ENCODE data around the gene SLC66A1.

Gene SLC66A1

GRCh38 chr1:19345391-19345790 lies 33.3 kb downstream of the SLC66A1 start:
- Histone ChIP-seq H3K27me3 (ENCODE audit: insufficient read depth, low read depth, severe bottlenecking) (no peaks in the 10 kb centered on the region), H3K4me3 (ENCODE audit: low read depth, low read length) (no peak overlapping the region), H3K9me3 (ENCODE audit: severe bottlenecking) (no peaks in the 10 kb centered on the region), H3K27ac (no peak overlapping the region; the same call in 1 of the 2 replicates), H3K36me3 (peaks cover 24% of the 10 kb centered on the region)
- DNase-seq, result no peak
- TF ChIP-seq CTCF (IDR thresholded peaks at IDR 0.05; ENCODE audit: low read depth, low read length), result no peak

- peaks cover 18% of the 10 kb centered on the region for H3K36me3 ChIP-seq
- H3K27ac ChIP-seq, result no peak overlapping the region
- H3K4me3 ChIP-seq (ENCODE audit: low read depth, low read length), result no peak overlapping the region
- H3K9me3 ChIP-seq (ENCODE audit: severe bottlenecking), result no peaks in the 10 kb centered on the region
- no peak for DNase-seq
- no peak for TF ChIP-seq CTCF (IDR thresholded peaks at IDR 0.05; ENCODE audit: low read depth, low read length)
- H3K27me3 ChIP-seq (ENCODE audit: insufficient read depth, low read depth, severe bottlenecking), result no peaks in the 10 kb centered on the region
Observed at GRCh38 chr1:19346026-19346425, 33.9 kb downstream of the SLC66A1 start.

- no peaks in the 10 kb centered on the region for H3K27me3 ChIP-seq (ENCODE audit: insufficient read depth, low read depth, severe bottlenecking)
- no peak for DNase-seq
- TF ChIP-seq CTCF (IDR thresholded peaks at IDR 0.05; ENCODE audit: low read depth, low read length), result no peak
- H3K9me3 ChIP-seq (ENCODE audit: severe bottlenecking), result no peaks in the 10 kb centered on the region
- peaks cover 19% of the 10 kb centered on the region for H3K36me3 ChIP-seq
- H3K27ac ChIP-seq, result no peak overlapping the region
- no peak overlapping the region for H3K4me3 ChIP-seq (ENCODE audit: low read depth, low read length)
Observed at GRCh38 chr1:19347533-19348172, 35.5 kb downstream of the SLC66A1 start.

- Histone ChIP-seq H3K4me3 (ENCODE audit: low read depth, low read length) (no peak overlapping the region), H3K27ac (no peak overlapping the region), H3K27me3 (ENCODE audit: insufficient read depth, low read depth, severe bottlenecking) (no peaks in the 10 kb centered on the region), H3K9me3 (ENCODE audit: severe bottlenecking) (no peaks in the 10 kb centered on the region), H3K36me3 (peaks cover 23% of the 10 kb centered on the region)
- no peak for TF ChIP-seq CTCF (IDR thresholded peaks at IDR 0.05; ENCODE audit: low read depth, low read length)
- DNase-seq, result no peak
Observed at GRCh38 chr1:19348441-19349198, 36.5 kb downstream of the SLC66A1 start.

- Histone ChIP-seq H3K9me3 (ENCODE audit: severe bottlenecking) (no peaks in the 10 kb centered on the region), H3K4me3 (ENCODE audit: low read depth, low read length) (no peak overlapping the region), H3K27ac (no peak overlapping the region), H3K27me3 (ENCODE audit: insufficient read depth, low read depth, severe bottlenecking) (no peaks in the 10 kb centered on the region), H3K36me3 (peaks cover 22% of the 10 kb centered on the region)
- no peak for DNase-seq
- TF ChIP-seq CTCF (IDR thresholded peaks at IDR 0.05; ENCODE audit: low read depth, low read length), result no peak
Observed at GRCh38 chr1:19349999-19350398, 37.9 kb downstream of the SLC66A1 start.
